Keratinocyte (primary cell): Measurements from ENCODE around the gene TXNDC5.

Experiments
- EZH2 ChIP-seq: IDR thresholded peaks from one replicate; pipeline ENCODE4 v1.6.1; 2012; ENCODE audit warnings: inconsistent platforms, mild to moderate bottlenecking, low read length, moderate library complexity
- TF ChIP-seq, protein P1 (sequence below), 3 experiments: IDR thresholded peaks in 1 of 3; conservative IDR thresholded peaks in 1 of 3; optimal IDR thresholded peaks in 1 of 3; 2 replicates in 2 of 3; 3 replicates in 1 of 3; pipeline versions ENCODE3 to v1.5.1; 2011; ENCODE audit warnings: low read length in 3 of 3, mild to moderate bottlenecking in 3 of 3, moderate library complexity in 2 of 3, control low read depth in 1 of 3, inconsistent platforms in 1 of 3; ENCODE audit not compliant: insufficient read depth in 2 of 3; ENCODE audit errors: extremely low read depth in 1 of 3

DNA sequence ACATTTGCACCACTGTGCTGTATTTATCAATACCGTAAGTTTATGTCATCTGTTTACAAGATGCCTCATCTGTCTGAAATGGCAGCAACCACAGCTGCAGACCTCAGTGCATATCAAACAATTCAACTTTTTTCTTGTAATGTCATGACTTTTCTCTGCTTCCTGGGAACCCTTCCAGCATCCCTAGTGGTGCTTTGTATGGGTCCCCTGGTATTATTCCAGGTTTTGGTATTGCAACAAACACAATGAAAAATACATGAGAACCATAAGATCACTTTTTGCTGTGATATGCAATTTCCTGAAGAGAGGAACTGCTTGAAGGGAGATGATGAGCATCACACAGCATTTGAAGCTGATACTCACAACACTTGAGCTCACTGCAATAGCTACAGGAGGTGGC, 12.0 kb upstream of the TXNDC5 start:
- TF ChIP-seq, protein P1, sequence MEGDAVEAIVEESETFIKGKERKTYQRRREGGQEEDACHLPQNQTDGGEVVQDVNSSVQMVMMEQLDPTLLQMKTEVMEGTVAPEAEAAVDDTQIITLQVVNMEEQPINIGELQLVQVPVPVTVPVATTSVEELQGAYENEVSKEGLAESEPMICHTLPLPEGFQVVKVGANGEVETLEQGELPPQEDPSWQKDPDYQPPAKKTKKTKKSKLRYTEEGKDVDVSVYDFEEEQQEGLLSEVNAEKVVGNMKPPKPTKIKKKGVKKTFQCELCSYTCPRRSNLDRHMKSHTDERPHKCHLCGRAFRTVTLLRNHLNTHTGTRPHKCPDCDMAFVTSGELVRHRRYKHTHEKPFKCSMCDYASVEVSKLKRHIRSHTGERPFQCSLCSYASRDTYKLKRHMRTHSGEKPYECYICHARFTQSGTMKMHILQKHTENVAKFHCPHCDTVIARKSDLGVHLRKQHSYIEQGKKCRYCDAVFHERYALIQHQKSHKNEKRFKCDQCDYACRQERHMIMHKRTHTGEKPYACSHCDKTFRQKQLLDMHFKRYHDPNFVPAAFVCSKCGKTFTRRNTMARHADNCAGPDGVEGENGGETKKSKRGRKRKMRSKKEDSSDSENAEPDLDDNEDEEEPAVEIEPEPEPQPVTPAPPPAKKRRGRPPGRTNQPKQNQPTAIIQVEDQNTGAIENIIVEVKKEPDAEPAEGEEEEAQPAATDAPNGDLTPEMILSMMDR (optimal IDR thresholded peaks at IDR 0.05 in 1 of 3, IDR thresholded peaks at IDR 0.05 in 1 of 3, conservative IDR thresholded peaks at IDR 0.05 in 1 of 3; ENCODE audit: extremely low read depth in 1 of 3, insufficient read depth in 2 of 3, low read length in 3 of 3): no peak
- no peak for TF ChIP-seq EZH2
